Endometrial microvascular endothelial cells (primary cell): ENCODE measurements around the gene CLPTM1. TPM values are rescaled to one million over a fixed set of nuclear protein-coding genes. Genes with fewer than 3 reads are reported as not detected.
"Not testable (repeated sequence)": the region's sequence is repeated elsewhere in the genome, so short reads cannot be mapped to it uniquely, and the experiment has no call there.

Experiments
- in situ Hi-C: cut with HindIII; loops from 2 replicates; pipeline ENCODE4 v1.10.0; 2017; ENCODE audit warnings: low sequenced_read_pairs, low pct_unique_long_range_greater_than_20kb; ENCODE audit errors: inconsistent ontology term
- total RNA-seq: library from RNA; depleted of rRNA; stranded (reverse); fragments of >200 nt; gene quantifications from one replicate; pipeline ENCODE4 v1.2.3, GENCODE V29; 2015; ENCODE audit errors: inconsistent ontology term

CLPTM1 gene, protein sequence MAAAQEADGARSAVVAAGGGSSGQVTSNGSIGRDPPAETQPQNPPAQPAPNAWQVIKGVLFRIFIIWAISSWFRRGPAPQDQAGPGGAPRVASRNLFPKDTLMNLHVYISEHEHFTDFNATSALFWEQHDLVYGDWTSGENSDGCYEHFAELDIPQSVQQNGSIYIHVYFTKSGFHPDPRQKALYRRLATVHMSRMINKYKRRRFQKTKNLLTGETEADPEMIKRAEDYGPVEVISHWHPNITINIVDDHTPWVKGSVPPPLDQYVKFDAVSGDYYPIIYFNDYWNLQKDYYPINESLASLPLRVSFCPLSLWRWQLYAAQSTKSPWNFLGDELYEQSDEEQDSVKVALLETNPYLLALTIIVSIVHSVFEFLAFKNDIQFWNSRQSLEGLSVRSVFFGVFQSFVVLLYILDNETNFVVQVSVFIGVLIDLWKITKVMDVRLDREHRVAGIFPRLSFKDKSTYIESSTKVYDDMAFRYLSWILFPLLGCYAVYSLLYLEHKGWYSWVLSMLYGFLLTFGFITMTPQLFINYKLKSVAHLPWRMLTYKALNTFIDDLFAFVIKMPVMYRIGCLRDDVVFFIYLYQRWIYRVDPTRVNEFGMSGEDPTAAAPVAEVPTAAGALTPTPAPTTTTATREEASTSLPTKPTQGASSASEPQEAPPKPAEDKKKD
- total RNA-seq: 80.3 TPM

DNA sequence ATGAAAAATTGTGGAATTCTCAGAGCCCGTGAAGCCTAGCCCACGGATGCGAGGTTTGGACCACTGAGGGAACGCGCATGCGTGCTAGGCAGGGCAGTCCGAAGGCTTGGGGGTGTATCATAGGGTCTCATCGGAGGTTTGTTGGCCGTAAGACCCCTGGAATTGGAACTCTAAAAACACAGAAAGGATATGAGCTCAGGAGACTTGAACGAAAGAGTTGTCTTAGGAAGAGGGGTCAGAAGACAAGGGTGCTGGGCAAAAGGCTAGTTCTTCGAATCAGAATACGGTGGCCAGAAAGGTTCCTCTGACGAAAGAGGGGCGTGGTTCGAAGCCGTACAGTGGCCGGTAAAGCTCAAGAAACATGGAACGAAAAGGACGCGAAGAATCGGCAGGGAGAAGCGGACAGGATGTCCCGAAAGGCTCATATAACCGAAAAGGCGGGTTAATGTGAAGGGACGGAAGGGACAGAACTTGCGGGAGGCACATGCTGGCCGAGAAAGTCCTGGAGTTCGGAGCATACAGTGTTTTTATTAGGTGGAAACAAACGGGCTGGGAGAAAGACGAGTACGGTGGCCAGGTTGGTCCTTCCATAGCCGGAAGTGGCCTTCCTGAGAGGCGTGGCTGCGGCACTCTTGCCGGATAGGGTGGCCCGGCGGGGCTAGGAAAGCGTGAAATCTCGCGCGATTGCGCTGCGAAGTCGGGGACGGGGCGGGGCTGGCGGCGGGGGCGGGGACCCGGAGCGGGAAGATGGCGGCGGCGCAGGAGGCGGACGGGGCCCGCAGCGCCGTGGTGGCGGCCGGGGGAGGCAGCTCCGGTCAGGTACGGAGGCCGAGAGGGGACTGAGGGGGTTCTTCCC, at the start of gene CLPTM1:
Gene CLPTM1 (plus strand): TSS at position 732 of the 856 bp plus-strand sequence. CDS start 16 bp downstream, at position 748.
- in situ Hi-C loops: no loop called here

DNA sequence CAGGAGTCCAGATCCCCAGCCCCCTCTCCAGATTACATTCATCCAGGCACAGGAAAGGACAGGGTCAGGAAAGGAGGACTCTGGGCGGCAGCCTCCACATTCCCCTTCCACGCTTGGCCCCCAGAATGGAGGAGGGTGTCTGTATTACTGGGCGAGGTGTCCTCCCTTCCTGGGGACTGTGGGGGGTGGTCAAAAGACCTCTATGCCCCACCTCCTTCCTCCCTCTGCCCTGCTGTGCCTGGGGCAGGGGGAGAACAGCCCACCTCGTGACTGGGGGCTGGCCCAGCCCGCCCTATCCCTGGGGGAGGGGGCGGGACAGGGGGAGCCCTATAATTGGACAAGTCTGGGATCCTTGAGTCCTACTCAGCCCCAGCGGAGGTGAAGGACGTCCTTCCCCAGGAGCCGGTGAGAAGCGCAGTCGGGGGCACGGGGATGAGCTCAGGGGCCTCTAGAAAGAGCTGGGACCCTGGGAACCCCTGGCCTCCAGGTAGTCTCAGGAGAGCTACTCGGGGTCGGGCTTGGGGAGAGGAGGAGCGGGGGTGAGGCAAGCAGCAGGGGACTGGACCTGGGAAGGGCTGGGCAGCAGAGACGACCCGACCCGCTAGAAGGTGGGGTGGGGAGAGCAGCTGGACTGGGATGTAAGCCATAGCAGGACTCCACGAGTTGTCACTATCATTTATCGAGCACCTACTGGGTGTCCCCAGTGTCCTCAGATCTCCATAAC, 49.6 kb upstream of the CLPTM1 start, which contains the start of gene APOE:
Gene APOE (plus strand): TSS at position 360 of the 724 bp plus-strand sequence. CDS start 829 bp downstream, outside the sequence.
- in situ Hi-C loops: no loop called here

DNA sequence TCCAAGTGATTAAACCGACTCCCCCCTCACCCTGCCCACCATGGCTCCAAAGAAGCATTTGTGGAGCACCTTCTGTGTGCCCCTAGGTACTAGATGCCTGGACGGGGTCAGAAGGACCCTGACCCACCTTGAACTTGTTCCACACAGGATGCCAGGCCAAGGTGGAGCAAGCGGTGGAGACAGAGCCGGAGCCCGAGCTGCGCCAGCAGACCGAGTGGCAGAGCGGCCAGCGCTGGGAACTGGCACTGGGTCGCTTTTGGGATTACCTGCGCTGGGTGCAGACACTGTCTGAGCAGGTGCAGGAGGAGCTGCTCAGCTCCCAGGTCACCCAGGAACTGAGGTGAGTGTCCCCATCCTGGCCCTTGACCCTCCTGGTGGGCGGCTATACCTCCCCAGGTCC, 47.6 kb upstream of the CLPTM1 start:
- in situ Hi-C loops: no loop called here

DNA sequence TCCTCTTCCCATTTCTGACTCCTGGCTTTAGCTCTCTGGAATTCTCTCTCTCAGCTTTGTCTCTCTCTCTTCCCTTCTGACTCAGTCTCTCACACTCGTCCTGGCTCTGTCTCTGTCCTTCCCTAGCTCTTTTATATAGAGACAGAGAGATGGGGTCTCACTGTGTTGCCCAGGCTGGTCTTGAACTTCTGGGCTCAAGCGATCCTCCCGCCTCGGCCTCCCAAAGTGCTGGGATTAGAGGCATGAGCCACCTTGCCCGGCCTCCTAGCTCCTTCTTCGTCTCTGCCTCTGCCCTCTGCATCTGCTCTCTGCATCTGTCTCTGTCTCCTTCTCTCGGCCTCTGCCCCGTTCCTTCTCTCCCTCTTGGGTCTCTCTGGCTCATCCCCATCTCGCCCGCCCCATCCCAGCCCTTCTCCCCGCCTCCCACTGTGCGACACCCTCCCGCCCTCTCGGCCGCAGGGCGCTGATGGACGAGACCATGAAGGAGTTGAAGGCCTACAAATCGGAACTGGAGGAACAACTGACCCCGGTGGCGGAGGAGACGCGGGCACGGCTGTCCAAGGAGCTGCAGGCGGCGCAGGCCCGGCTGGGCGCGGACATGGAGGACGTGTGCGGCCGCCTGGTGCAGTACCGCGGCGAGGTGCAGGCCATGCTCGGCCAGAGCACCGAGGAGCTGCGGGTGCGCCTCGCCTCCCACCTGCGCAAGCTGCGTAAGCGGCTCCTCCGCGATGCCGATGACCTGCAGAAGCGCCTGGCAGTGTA, 46.9 kb upstream of the CLPTM1 start:
- in situ Hi-C loops: no loop called here

DNA sequence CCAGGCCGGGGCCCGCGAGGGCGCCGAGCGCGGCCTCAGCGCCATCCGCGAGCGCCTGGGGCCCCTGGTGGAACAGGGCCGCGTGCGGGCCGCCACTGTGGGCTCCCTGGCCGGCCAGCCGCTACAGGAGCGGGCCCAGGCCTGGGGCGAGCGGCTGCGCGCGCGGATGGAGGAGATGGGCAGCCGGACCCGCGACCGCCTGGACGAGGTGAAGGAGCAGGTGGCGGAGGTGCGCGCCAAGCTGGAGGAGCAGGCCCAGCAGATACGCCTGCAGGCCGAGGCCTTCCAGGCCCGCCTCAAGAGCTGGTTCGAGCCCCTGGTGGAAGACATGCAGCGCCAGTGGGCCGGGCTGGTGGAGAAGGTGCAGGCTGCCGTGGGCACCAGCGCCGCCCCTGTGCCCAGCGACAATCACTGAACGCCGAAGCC, 46.3 kb upstream of the CLPTM1 start:
- in situ Hi-C loops: no loop called here

DNA sequence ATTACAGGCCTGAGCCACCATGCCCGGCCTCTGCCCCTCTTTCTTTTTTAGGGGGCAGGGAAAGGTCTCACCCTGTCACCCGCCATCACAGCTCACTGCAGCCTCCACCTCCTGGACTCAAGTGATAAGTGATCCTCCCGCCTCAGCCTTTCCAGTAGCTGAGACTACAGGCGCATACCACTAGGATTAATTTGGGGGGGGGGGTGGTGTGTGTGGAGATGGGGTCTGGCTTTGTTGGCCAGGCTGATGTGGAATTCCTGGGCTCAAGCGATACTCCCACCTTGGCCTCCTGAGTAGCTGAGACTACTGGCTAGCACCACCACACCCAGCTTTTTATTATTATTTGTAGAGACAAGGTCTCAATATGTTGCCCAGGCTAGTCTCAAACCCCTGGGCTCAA, 45.4 kb upstream of the CLPTM1 start:
- in situ Hi-C loops: no loop called here

DNA sequence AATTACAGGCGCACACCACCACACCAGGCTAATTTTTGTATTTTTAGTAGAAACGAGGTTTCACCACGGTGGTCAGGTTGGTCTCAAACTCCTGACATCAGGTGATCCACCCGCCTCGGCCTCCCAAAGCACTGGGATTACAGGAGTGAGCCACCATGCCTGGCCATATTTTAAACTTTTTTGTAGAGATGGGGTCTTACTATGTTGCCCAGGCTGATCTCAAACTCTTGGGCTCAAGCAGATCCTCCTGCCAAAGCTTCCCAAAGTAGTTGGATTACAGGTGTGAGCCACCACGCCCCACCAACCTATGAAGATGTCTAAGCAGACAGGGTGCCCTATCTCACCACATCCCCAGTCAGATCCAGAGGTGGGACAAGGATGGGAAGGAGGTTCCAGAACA, 43.3 kb upstream of the CLPTM1 start:
- in situ Hi-C loops: not testable (repeated sequence)

DNA sequence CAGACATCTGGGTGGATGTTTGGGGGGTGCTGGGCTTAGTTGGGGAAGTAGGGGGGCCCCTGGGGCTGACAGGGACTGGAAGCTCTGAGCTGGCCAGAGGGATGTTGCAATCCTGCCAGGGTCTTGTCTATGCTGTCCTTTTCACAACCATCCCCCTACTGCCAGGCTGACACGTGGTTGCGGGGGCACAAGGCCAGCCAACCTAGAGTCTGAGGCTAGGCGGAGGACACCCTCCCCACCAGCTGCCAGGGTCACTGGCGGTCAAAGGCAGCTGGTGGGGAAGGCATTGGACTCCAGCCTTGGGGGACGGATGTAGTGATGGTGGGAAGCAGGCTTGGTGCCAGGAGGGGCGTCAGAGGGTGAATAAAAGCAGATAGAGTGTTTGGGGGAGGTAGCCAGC, 42.3 kb upstream of the CLPTM1 start:
- in situ Hi-C loops: no loop called here

DNA sequence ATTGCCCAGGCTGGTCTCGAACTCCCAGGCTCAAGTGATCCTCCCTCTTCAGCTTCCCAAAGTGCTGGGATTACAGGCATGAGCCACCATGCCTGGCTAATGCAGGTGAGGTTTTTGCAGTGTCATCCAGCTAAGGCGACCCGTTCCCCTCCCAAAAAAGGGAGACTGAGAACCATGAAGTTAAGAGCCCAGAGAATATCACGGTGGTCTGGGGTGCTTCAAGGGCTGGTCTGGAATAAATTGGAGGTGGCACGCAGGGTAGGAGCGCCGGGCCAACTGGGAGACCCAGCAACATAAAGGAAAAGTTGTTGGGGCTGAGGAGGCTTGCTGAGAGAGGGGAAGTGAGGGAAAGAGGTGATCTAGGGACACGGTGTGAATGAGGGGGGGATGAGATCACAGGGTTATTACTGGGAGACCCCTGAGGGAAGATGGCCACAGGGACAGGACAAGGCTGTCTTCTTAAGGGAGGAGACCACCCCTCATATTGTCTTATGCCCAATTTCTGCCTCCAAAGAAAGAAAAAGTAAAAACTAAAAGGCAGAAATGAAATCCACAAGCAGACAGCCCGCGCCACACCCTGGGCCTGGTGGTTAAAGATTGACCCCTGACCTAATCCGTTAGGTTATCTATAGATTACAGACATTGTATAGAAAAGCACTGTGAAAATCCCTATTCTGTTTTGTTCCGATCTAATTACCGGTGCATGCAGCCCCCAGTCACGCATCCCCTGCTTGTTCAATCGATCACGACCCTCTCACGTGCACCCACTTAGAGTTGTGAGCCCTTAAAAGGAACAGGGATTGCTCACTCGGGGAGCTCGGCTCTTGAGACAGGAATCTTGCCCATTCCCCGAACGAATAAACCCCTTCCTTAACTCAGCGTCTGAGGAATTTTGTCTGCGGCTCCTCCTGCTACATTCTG, 41.4 kb upstream of the CLPTM1 start:
- in situ Hi-C loops: not testable (repeated sequence)

DNA sequence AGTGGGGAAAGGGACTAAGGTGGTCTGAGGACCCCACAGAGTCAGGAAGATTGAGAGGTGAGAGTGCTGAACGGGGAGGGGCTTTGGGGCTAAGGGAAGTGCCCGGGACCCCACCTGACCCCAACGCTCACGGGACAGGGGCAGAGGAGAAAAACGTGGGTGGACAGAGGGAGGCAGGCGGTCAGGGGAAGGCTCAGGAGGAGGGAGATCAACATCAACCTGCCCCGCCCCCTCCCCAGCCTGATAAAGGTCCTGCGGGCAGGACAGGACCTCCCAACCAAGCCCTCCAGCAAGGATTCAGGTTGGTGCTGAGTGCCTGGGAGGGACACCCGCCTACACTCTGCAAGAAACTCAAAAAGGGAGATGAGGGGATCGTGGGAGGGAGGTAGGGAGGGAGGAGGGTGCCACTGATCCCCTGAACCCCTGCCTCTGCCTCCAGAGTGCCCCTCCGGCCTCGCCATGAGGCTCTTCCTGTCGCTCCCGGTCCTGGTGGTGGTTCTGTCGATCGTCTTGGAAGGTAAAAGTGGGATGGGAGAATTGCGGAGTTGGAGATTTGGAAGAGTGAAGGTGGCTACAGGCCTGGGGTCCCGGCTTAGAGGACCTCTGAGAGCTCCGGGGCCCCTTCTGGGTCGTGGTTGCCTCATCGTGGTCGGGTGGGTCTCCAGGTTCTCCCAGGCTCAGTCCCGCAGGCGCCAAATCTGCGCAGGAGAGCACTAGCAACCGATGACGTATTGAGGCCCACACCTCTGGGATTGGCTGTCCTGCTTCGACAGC, 40.6 kb upstream of the CLPTM1 start, which contains the start of gene APOC1:
Gene APOC1 (plus strand): TSS at position 176 of the 774 bp plus-strand sequence. CDS start 284 bp downstream, at position 460.
- in situ Hi-C loops: not testable (repeated sequence)

DNA sequence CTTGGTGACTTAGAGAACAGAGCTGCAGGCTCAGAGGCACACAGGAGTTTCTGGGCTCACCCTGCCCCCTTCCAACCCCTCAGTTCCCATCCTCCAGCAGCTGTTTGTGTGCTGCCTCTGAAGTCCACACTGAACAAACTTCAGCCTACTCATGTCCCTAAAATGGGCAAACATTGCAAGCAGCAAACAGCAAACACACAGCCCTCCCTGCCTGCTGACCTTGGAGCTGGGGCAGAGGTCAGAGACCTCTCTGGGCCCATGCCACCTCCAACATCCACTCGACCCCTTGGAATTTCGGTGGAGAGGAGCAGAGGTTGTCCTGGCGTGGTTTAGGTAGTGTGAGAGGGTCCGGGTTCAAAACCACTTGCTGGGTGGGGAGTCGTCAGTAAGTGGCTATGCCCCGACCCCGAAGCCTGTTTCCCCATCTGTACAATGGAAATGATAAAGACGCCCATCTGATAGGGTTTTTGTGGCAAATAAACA, 30.9 kb upstream of the CLPTM1 start:
- in situ Hi-C loops: no loop called here

DNA sequence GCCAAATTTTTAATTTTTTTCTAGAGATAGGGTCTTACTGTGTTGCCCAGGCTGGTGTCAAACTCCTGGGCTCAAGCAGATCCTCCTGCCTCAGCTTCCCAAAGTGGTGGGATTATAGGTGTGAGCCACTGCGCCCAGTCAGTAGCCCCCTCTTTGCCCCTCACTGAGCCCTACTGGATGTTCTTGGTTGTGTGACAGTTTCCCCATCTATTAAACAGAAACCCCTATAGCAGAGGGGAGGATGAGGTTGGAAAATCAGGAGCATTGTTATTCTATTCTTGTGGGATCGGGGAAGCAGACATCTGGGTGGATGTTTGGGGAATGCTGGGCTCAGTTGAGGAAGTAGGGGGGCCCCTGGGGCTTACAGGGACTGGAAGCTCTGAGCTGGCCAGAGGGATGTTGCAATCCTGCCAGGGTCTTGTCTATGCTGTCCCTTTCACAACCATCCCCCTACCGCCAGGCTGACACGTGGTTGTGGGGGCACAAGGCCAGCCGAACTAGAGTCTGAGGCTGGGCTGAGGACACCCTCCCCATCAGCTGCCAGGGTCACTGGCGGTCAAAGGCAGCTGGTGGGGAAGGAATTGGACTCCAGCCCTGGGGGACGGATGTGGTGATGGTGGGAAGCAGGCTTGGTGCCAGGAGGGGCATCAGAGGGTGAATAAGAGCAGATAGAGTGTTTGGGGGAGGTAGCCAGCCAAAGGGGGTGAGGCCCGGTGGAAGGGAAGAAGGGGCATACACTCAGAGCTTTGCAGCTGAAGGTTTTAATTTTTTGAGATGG, 29.9 kb upstream of the CLPTM1 start:
- in situ Hi-C loops: no loop called here

DNA sequence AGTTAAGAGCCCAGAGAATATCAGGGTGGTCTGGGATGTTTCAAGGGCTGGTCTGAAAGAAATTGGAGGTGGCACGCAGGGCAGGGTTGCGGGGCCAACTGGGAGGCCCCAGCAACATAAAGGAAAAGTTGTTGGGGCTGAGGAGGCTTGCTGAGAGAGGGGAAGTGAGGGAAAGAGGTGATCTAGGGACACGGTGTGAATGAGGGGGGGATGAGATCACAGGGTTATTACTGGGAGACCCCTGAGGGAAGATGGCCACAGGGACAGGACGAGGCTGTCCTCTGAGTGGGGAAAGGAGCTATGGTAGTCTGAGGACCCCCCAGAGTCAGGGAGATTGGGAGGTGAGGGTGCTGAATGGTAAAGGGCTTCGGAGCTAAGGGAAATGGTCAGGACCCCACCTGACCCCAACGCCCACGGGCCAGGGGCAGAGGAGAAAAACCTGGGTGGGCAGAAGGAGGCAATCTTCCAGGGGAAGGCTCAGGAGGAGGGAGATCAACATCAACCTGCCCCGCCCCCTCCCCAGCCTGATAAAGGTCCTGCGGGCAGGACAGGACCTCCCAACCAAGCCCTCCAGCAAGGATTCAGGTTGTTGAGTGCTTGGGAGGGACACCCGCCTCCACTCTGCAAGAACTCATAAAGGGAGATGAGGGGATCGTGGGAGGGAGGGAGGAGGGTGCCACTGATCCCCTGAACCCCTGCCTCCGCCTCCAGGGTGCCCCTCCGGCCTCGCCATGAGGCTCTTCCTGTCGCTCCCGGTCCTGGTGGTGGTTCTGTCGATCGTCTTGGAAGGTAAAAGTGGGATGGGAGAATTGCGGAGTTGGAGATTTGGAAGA, 28.7 kb upstream of the CLPTM1 start:
- in situ Hi-C loops: not testable (repeated sequence)

DNA sequence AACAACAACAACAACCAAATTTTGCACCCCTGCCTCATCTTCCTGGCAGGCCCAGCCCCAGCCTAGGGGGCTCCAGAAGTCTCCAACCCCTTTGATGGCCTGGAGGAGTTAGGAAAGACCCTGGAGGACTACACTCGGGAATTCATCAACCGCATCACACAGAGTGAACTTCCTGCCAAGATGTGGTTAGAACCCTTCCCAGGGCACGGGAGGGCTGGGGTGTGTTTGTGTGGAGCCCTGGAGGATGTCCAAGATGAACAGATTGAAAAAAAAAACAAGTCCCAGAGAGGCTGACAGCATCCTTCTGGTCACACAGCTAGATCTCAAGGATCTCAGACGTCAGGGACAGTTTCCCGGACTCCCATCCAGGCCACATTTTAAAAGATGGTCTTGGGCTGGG, 27.4 kb upstream of the CLPTM1 start:
- in situ Hi-C loops: no loop called here

DNA sequence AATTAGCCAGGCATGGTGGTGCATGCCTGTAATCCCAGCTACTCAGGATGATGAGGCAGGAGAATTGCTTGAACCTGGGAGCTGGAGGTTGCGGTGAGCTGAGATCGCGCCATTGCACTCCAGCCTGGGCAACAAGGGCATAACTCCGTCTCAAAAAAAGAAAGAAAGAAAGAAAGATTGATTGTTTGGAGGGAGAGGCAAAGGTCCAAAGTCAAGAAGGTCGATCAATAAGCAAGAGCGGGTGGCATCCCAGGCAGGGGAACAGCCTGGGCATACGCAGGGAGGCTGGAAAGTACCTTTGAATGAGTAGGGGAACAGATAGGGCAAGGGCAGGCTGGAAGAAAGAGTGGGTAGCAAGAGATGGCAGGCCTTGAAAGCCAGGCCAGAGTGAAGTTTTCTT, 25.1 kb upstream of the CLPTM1 start:
- in situ Hi-C loops: no loop called here
